HCT116 (cell line): Measurements from ENCODE around the gene DDB1. TPM values are rescaled to one million over a fixed set of nuclear protein-coding genes. Genes with fewer than 3 reads are reported as not detected.

Experiments
- ATAC-seq: fragments of 200-7000 bp; cut with Tn5 transposase; 2 replicates; pipeline ENCODE4 v1.9.1; 2020; ENCODE audit warnings: mild to moderate bottlenecking, moderate library complexity
- BruUV-seq: library from RNA; stranded (reverse); fragments of 400-500 nt; replicated peaks from 2 replicates; lab custom pipeline; 2021; lab: Mats Ljungman, UMichigan
- CTCF ChIA-PET: fragments of 300-600 bp; sonication (Branson Sonifier 250); formaldehyde crosslinking; loops from one replicate; lab custom pipeline; 2021; ENCODE audit warnings: antibody characterized with exemption; lab: Charles Lee
- POLR2A ChIA-PET: fragments of 300-600, 350-600 bp; sonication (Branson Sonifier 250); formaldehyde crosslinking; loops from one replicate; lab custom pipeline; 2021; ENCODE audit warnings: antibody characterized with exemption; lab: Charles Lee
- RAD21 ChIA-PET, 2 experiments: fragments of 300-600 bp; sonication (Branson Sonifier 250); formaldehyde crosslinking; loops; one replicate each; lab custom pipeline; 2023; ENCODE audit warnings: low total read pairs in 2 of 2; ENCODE audit not compliant: uncharacterized antibody in 2 of 2, unreplicated experiment in 2 of 2, low non-redundant PET in 1 of 2; lab: Charles Lee
- DNase-seq: peaks from one replicate; pipeline ENCODE4 v3.0.0-alpha.2; 2010; ENCODE audit warnings: low read depth, low spot score
- H2AFZ ChIP-seq: fragments of 200-600 bp; shearing (Covaris generic), sonication (generic); 2 replicates; pipeline ENCODE4 v1.6.1; 2017; ENCODE audit warnings: low read depth, mixed run types, mixed read lengths, antibody characterized with exemption, low read length; ENCODE audit not compliant: poor library complexity, severe bottlenecking
- H3K27ac ChIP-seq: 2 replicates; pipeline ENCODE4 v1.5.1; 2012; ENCODE audit warnings: low read depth, low read length
- H3K27me3 ChIP-seq: fragments of 200-600 bp; sonication (generic); 2 replicates; pipeline ENCODE4 v1.6.1; 2016; ENCODE audit warnings: mixed run types, low read length, mixed read lengths; ENCODE audit not compliant: insufficient read depth
- H3K36me3 ChIP-seq, 2 experiments: fragments of 200-500 bp in 1 of 2; fragments of 200-600 bp in 1 of 2; sonication (Bioruptor generic) in 1 of 2; sonication (generic) in 1 of 2; 2 replicates each; pipeline versions ENCODE4 v1.5.1 to v1.6.1; 2014 to 2016; ENCODE audit warnings: low read length in 2 of 2, inconsistent platforms in 1 of 2, mixed read lengths in 1 of 2, mixed run types in 1 of 2; ENCODE audit not compliant: insufficient read depth in 2 of 2, control insufficient read depth in 1 of 2
- H3K4me1 ChIP-seq, 2 experiments: fragments of 200-600 bp in 1 of 2; sonication (generic) in 1 of 2; 2 replicates each; pipeline versions ENCODE4 v1.5.1 to v1.6.1; 2012 to 2017; ENCODE audit warnings: low read length in 2 of 2, inconsistent platforms in 1 of 2, mild to moderate bottlenecking in 1 of 2, mixed read lengths in 1 of 2, mixed run types in 1 of 2, moderate library complexity in 1 of 2; ENCODE audit not compliant: insufficient read depth in 2 of 2, control insufficient read depth in 1 of 2
- H3K4me2 ChIP-seq: fragments of 200-600 bp; sonication (generic); 2 replicates; pipeline ENCODE4 v1.6.1; 2017; ENCODE audit warnings: mixed run types, low read length, mixed read lengths
- H3K4me3 ChIP-seq, 2 experiments: fragments of 200-600 bp in 1 of 2; sonication (generic) in 1 of 2; replicated peaks in 1 of 2; 2 replicates each; pipeline ENCODE4 v1.5.1; 2011 to 2016; ENCODE audit warnings: low read length in 2 of 2, control low read depth in 1 of 2, low read depth in 1 of 2, mild to moderate bottlenecking in 1 of 2, mixed read lengths in 1 of 2, mixed run types in 1 of 2
- H3K79me2 ChIP-seq: fragments of 200-600 bp; sonication (generic); 2 replicates; pipeline ENCODE4 v1.6.1; 2017; ENCODE audit warnings: mild to moderate bottlenecking, mixed run types, low read length, moderate library complexity, mixed read lengths; ENCODE audit not compliant: insufficient read depth
- H3K9ac ChIP-seq: fragments of 200-600 bp; sonication (generic); 2 replicates; pipeline ENCODE4 v1.6.1; 2016; ENCODE audit warnings: low read length, mixed read lengths
- H3K9me2 ChIP-seq: fragments of 200-600 bp; sonication (generic), shearing (Covaris generic); 2 replicates; pipeline ENCODE4 v1.6.1; 2017; ENCODE audit warnings: mixed run types, mild to moderate bottlenecking, moderate library complexity; ENCODE audit not compliant: insufficient read depth
- H3K9me3 ChIP-seq, 2 experiments: fragments of 200-500 bp in 1 of 2; fragments of 200-600 bp in 1 of 2; sonication (Bioruptor generic) in 1 of 2; sonication (generic) in 1 of 2; 2 replicates each; pipeline ENCODE4 v1.6.1; 2014 to 2017; ENCODE audit warnings: low read length in 2 of 2, mixed read lengths in 2 of 2, inconsistent platforms in 1 of 2, low read depth in 1 of 2, mild to moderate bottlenecking in 1 of 2, mixed run types in 1 of 2, moderate library complexity in 1 of 2; ENCODE audit not compliant: control insufficient read depth in 1 of 2, insufficient read depth in 1 of 2
- H4K20me1 ChIP-seq: fragments of 200-600 bp; sonication (generic), shearing (Covaris generic); 2 replicates; pipeline ENCODE4 v1.6.1; 2017; ENCODE audit warnings: mixed run types, mild to moderate bottlenecking, moderate library complexity; ENCODE audit not compliant: insufficient read depth
- CBX3 ChIP-seq: IDR thresholded peaks from 2 replicates; pipeline ENCODE4 v1.6.1; 2012; ENCODE audit warnings: low read depth
- CEBPB ChIP-seq: IDR thresholded peaks from 2 replicates; pipeline ENCODE4 v1.6.1; 2012; ENCODE audit warnings: low read depth
- CTCF ChIP-seq, 3 experiments: fragments of 200-600 bp in 1 of 3; sonication (generic) in 1 of 3; IDR thresholded peaks in 2 of 3; conservative IDR thresholded peaks in 1 of 3; 2 replicates each; pipeline ENCODE4 v1.5.1; 2012 to 2017; ENCODE audit warnings: low read depth in 2 of 3, low read length in 2 of 3, antibody characterized with exemption in 1 of 3, borderline replicate concordance in 1 of 3, control low read depth in 1 of 3, mild to moderate bottlenecking in 1 of 3, mixed read lengths in 1 of 3, mixed run types in 1 of 3, moderate library complexity in 1 of 3; ENCODE audit not compliant: insufficient read depth in 1 of 3
- EGR1 ChIP-seq: IDR thresholded peaks from 2 replicates; pipeline ENCODE4 v1.6.1; 2012; ENCODE audit warnings: low read depth
- ELF1 ChIP-seq: IDR thresholded peaks from 2 replicates; pipeline ENCODE4 v1.6.1; 2012; ENCODE audit warnings: low read depth, borderline replicate concordance
- EZH2 ChIP-seq: fragments of 200-600 bp; sonication (generic); IDR thresholded peaks from 2 replicates; pipeline ENCODE4 v1.6.1; 2017; ENCODE audit warnings: antibody characterized with exemption, mixed run types
- JUND ChIP-seq: IDR thresholded peaks from 2 replicates; pipeline ENCODE4 v1.6.1; 2012
- MAX ChIP-seq: IDR thresholded peaks from 2 replicates; pipeline ENCODE4 v1.6.1; 2012
- POLR2A ChIP-seq: IDR thresholded peaks from 2 replicates; pipeline ENCODE4 v1.7.0; 2011; ENCODE audit warnings: borderline replicate concordance; ENCODE audit not compliant: insufficient read depth, insufficient read length; ENCODE audit errors: extremely low read depth
- POLR2AphosphoS5 ChIP-seq: IDR thresholded peaks from 2 replicates; pipeline ENCODE4 v1.6.1; 2011; ENCODE audit warnings: mild to moderate bottlenecking, low read depth, low read length, moderate library complexity
- RAD21 ChIP-seq: IDR thresholded peaks from 2 replicates; pipeline ENCODE4 v1.6.1; 2012; ENCODE audit warnings: low read depth, mild to moderate bottlenecking
- REST ChIP-seq: IDR thresholded peaks from 2 replicates; pipeline ENCODE4 v1.6.1; 2012; ENCODE audit warnings: low read depth
- SIN3A ChIP-seq: IDR thresholded peaks from 2 replicates; pipeline ENCODE4 v1.6.1; 2012; ENCODE audit warnings: low read depth
- SP1 ChIP-seq: IDR thresholded peaks from 2 replicates; pipeline ENCODE4 v1.6.1; 2012; ENCODE audit warnings: low read depth
- SRF ChIP-seq: IDR thresholded peaks from 2 replicates; pipeline ENCODE4 v1.6.1; 2012; ENCODE audit warnings: low read depth
- TCF7L2 ChIP-seq: IDR thresholded peaks from 2 replicates; pipeline ENCODE4 v1.7.0; 2011; ENCODE audit warnings: borderline replicate concordance, inconsistent platforms; ENCODE audit not compliant: insufficient read depth, insufficient read length; ENCODE audit errors: extremely low read depth
- ZBTB33 ChIP-seq: IDR thresholded peaks from 2 replicates; pipeline ENCODE4 v1.6.1; 2011; ENCODE audit warnings: mild to moderate bottlenecking, low read length, moderate library complexity; ENCODE audit not compliant: insufficient replicate concordance; ENCODE audit errors: extremely low read depth
- ZFX ChIP-seq: fragments of 450-650 bp; IDR thresholded peaks from 2 replicates; pipeline ENCODE4 v1.6.1; 2017
- ZNF274 ChIP-seq: fragments of 200-500 bp; sonication (Bioruptor generic); IDR thresholded peaks from 2 replicates; pipeline ENCODE4 v1.6.1; 2014; ENCODE audit warnings: mild to moderate bottlenecking, low read depth, low read length, inconsistent platforms
- intact Hi-C: fragments of 100-400 bp; cut with micrococcal nuclease; formaldehyde crosslinking; loops from 2 replicates; pipeline ENCODE4 v1.10.0; 2022
- total RNA-seq: library from RNA; stranded (reverse); gene quantifications from one replicate; pipeline ENCODE4 v1.2.1, GENCODE V29; 2021; ENCODE audit not compliant: unreplicated experiment

DDB1 gene
- total RNA-seq, 1 experiment from 2014 or later = 269 TPM

GRCh38 chr11:61350803-61351202 is 17.9 kb upstream of the DDB1 start (continued):
- TF ChIP-seq SP1 = no peak

- peaks cover 7 to 8% of the 10 kb centered on the region in 2 experiments; a peak in 3 of 4 replicates for H3K36me3 ChIP-seq
- CTCF ChIA-PET = no interaction called here
Observed at GRCh38 chr11:61350336-61350735, 17.4 kb upstream of the DDB1 start.

More at GRCh38 chr11:61350336-61350735, 17.4 kb upstream of the DDB1 start:
- H3K9ac ChIP-seq = no peak overlapping the region
- no peak for TF ChIP-seq ELF1
- no peak for TF ChIP-seq ZFX
- no peak for TF ChIP-seq CEBPB
- TF ChIP-seq MAX = no peak
- no peak for TF ChIP-seq SRF
- TF ChIP-seq ZBTB33 = no peak
- no peak for TF ChIP-seq POLR2A
- TF ChIP-seq POLR2AphosphoS5 = no peak
- no peak for TF ChIP-seq CBX3
- no peak for TF ChIP-seq CTCF (IDR thresholded peaks at IDR 0.05 in 2 of 3, conservative IDR thresholded peaks at IDR 0.05 in 1 of 3; ENCODE audit: borderline replicate concordance in 1 of 3, insufficient read depth in 1 of 3, low read depth in 2 of 3, low read length in 2 of 3)
- no peak for TF ChIP-seq JUND
- no peak for TF ChIP-seq EGR1
- no peak for TF ChIP-seq REST
- no peak for TF ChIP-seq RAD21
- TF ChIP-seq SIN3A = no peak
- no peak for TF ChIP-seq EZH2
- TF ChIP-seq TCF7L2 = no peak
- TF ChIP-seq ZNF274 = no peak
- TF ChIP-seq, all 23 proteins: peak for 0
- H3K4me3 ChIP-seq = no peak overlapping the region
- H3K4me2 ChIP-seq = no peak overlapping the region
- no peaks in the 10 kb centered on the region for H4K20me1 ChIP-seq
- no TSS peak for BruUV-seq
- ChIA-PET RAD21 (no interaction called here), POLR2A (interaction anchor here (1.8 kb wide), 1 partner anchor 11 kb away, joined by 5 read pairs; the partner anchor contains the start of genes CYB561A3 and TMEM138)
- H3K27ac ChIP-seq = no peak overlapping the region
- no peak for ATAC-seq
- intact Hi-C loops = no loop called here
- H3K79me2 ChIP-seq = no peaks in the 10 kb centered on the region
- H2AFZ ChIP-seq = no peak overlapping the region
- no peak for DNase-seq
- no peaks in the 10 kb centered on the region for H3K27me3 ChIP-seq
- no peaks in the 10 kb centered on the region for H3K9me2 ChIP-seq
- H3K9me3 ChIP-seq = no peaks in the 10 kb centered on the region
- H3K4me1 ChIP-seq = no peaks in the 10 kb centered on the region
